Activated T-cell treated with anti-CD3 and anti-CD28 coated beads for 1 hour (primary cell): ENCODE data around the gene RNF113A.
"Not testable (repeated sequence)": the region's sequence is repeated elsewhere in the genome, so short reads cannot be mapped to it uniquely, and the experiment has no call there.

Source experiments
- DNase-seq: peaks from one replicate; pipeline ENCODE4 v3.0.0-alpha.2; 2020; ENCODE audit warnings: low read depth

RNF113A gene

DNA sequence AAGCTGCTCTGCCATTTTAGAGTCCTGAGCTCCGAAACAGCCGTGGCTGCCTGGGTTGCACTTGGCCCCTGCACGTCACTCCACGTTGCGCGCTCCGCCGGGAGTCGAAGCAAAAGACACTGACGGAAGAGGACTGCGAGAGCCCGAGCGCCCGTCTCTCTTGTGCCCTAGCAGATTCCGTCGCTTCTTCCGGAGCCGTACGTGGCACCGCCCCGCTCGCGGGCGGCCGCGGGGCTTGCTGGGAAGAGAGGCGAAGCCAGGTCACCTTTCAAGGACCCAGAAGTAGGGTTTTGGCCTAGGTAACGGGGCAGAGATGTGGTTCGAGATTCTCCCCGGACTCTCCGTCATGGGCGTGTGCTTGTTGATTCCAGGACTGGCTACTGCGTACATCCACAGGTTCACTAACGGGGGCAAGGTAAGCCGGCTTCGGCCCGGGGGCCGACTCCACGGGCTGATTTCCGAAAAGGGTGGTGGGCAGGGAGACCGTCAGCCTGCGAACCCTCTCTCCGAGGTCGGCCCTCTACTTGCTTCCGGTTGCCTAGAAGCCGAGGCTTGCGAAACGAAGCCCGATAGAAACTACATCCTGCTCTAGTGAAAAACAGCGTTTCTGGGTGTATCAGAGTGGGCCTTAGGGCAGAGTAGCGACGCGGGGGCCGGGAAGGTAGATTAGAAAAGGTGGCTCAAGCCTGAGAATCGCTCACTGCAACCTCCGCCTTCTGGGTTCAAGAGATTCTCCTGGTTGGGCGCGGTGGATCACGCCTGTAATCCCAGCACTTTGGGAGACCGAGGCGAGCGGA lies at the start of gene RNF113A, which contains the start of gene NDUFA1:
Gene RNF113A, minus strand, starts transcription at position 135 of the 797 bp plus-strand sequence. Its CDS starts 120 bp downstream, at position 15.
Gene NDUFA1, plus strand, starts transcription at position 234 of the 797 bp plus-strand sequence. Its CDS starts 80 bp downstream, at position 314.
- DNase-seq: peak; percentile 68

DNA sequence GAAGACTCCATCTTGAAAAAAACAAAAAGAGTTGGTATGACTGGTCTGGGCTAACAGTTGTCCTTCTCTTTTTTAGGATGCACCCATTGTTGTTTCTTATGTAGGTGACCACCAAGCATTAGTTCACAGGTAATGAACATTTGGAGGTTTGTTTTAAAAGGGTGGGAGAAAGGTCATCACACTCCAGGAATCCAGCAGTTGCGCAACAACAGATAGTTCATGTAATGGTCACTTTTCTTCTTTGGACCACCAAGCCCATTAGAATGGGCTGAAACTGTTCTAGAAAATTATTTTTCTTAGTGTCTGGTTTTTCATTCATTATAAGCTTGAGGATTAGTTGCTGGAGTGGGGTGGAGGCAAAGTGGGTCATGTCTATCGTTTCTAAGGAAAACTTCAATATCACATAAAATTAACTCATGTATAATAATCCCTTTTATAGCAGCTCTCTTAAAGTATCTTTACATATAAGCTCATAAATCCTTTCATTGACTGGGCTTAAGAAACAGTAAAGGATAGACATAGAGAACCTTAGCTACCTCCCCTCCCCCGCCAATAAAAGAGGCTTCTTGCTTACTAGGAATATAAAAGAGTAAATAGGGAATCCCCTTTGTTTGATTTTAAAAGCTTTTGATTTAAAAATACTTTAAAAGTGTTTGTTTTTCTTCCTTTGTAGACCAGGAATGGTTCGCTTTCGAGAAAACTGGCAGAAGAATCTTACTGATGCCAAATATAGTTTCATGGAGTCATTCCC lies 48.5 kb upstream of the RNF113A start:
- DNase-seq: no peak

- no peak for DNase-seq
Measured at GRCh38 chrX:119917877-119918276, 46.3 kb upstream of the RNF113A start.

DNA sequence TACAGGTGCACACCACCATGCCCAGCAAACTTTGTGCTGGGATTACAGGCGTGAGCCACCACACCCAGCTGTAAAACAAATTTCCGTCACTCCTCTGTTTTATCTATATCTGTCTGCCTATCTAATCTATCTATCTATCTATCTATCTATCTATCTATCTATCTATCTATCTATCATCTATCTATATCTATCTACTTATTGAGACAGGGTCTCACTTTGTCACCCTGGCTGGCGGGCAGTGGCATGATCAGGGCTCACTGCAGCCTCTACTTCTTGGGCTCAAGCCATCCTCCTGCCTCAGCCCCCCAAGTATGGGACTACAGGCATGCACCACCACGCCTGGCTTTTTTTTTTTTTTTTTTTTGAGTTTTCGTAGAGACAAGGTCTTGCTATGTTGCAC lies 44.8 kb upstream of the RNF113A start:
- DNase-seq: no peak

- DNase-seq: no peak
Measured at GRCh38 chrX:119900976-119901375, 29.4 kb upstream of the RNF113A start.

DNA sequence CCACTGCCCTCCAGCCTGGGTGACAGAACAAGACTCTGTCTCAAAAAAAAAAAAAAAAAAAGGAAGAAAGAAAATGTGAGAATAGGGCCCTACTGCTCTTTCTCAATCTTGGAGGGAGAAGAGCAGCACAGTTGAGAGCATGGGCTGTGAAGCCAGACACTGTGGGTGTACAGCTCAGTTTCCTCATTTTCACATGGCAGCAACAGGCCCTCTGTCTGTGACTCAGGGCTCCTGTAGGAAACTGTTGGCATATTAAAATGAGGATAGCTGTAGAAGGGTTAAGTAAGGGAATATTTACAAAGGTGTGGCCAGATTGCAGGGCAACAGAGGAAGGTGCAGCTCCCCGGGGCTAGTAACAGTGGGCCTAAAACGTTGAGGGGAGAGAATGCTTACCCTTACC lies 27.6 kb upstream of the RNF113A start:
- no peak for DNase-seq

- no peak for DNase-seq
Measured at GRCh38 chrX:119895843-119896326, 24.4 kb upstream of the RNF113A start, which contains the start of gene AKAP14. AKAP14 (plus strand) TSS chrX:119895893; CDS start chrX:119903224, 7,331 bp downstream.

- DNase-seq: not testable (repeated sequence)
Measured at GRCh38 chrX:119891961-119892692, 20.6 kb upstream of the RNF113A start.

DNA sequence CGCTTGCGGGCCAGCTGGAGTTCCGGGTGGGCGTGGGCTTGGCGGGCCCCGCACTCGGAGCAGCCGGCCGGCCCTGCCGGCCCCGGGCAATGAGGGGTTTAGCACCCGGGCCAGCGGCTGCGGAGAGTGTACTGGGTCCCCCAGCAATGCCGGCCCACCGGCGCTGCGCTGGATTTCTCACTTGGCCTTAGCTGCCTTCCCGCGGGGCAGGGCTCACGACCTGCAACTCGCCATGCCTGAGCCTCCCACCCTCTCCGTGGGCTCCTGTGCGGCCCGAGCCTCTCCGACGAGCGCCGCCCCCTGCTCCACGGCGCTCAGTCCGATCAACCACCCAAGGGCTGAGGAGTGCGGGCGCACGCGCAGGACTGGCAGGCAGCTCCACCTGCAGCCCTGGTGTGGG lies 19.1 kb upstream of the RNF113A start:
- not testable (repeated sequence) for DNase-seq

- peak; percentile 45 for DNase-seq
Measured at GRCh38 chrX:119887721-119888425, 16.3 kb upstream of the RNF113A start.

- no peak for DNase-seq
Measured at GRCh38 chrX:119885554-119886428, 14.3 kb upstream of the RNF113A start.

DNA sequence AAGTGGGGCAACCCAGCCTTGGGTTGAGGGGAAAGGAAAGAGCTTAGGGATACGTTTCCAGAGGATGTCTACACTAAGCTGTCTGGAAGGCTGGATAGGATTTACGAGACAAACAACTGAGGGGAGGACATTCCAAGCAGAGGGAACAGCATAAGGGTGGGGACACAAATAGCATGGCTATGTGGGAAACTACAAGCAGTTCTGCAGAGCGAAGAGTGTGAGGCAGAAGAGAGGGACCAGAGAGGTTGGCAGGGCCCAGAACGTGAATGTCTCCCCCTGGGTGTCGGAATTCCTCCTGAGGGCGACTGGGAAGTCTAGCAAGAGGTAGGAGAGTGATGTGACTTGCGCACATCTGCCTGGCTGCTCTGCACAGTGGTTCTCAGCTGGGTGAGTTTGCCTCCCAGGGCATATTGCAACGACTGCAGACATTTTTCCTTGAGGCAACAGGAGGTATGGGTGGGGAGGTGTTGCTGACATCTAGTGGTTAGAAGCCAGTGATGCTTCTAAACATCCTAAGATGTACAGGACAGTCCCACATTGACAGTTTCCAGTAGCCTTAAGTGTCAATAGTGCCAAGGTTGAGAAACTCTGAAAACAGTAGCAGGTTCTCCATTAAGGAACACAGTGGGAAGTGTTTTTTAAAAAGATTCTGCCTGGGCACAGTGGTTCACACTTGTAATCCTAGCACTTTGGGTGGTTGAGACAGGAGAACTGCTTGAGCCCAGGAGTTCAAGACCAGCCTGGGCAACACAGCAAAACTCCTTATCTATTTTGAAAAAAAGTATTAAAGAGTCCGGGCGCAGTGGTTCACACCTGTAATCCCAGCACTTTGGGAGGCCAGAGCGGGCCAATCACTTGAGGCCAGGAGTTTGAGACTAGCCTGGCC lies 9.3 kb upstream of the RNF113A start:
- DNase-seq: peak; percentile 1

- DNase-seq: no peak
Measured at GRCh38 chrX:119880076-119880475, 8.5 kb upstream of the RNF113A start.

- no peak for DNase-seq
Measured at GRCh38 chrX:119878740-119879139, 7.2 kb upstream of the RNF113A start.

DNA sequence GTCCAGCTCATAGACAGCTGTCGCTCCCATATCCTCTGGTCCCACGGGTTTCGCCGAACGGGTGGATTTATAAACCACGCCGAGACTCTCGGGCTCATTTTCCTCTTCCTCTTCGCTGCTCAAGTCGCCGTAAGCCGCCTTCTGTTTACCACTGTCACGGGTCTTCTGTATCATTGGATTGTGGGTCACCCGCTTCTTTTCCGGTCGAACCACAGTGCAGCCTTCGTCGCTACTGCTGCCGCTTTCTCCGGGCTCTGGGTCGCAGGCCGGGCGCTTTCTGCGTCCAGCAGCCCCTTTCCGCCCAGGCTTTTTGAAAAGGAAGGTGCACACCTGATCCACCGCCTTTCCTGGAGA lies 311 bp downstream of the RNF113A start:
- no peak for DNase-seq

- DNase-seq: peak; percentile 9
Measured at GRCh38 chrX:119870626-119871131, 854 bp downstream of the RNF113A start.

DNA sequence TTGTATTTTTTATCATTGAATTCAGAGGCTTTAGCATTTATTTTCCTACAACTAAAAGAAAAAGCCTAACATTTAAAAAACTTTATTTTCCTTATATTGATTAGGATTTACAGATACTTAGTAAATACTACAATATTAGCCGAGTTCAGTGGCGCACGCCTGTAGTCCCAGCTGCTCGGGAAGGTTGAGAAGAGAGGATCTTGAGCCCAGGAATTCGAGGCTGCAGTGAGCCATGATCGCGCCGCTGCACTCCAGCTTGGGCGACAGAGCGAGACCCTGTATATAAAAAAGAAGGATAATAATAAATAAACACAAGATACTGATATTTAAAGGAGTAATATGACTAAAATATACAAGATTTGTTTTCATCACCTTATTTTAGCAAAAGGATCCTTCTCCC lies 18.1 kb downstream of the RNF113A start:
- no peak for DNase-seq

DNA sequence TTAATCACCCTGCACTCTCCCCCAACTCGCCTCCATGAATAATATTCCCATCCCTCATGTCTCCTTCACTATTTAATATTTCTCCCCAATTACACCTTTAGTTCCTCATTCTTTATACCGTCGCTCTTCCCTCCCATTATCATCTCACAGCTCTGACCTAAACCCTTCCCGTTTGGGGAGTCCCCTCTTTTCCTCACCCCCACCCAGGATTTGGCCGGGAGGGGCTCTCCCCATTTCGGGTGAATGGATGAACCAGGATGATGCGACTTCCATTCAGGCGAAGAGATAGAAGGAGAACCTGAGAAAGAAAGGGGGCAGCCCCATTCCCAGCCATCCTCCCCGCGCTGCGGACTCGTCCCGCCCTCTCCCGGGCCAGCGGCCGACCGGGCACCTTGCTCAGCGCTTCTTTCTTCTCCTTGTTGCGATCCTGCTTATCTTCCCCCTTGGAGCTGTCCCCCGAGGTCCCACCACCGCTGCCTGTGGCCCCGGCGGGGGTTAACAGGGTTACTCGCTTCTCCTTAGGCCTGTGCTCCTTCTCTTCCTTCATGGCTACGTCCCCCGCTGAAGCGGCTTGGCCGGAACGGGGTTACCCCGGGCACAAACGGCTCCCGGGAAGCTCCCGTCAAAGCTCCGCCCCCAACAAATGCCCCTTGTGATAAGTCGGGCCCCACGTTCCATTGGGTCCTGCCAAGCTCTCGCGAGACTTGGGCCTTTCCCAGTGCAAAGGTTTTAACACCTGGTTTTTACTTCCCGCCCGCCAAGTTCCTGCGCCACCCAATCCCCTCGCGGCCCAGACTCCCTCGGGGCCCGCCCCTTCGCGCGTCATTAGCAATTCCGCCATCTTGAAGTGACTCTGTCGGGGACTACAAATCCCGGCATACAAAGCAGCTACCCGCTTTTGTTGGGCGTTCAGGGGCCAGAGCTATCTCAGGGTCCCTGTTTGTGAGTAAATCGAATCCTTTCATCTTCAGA lies 18.9 kb downstream of the RNF113A start, which contains the start of gene UPF3B:
Gene UPF3B, minus strand, starts transcription at position 582 of the 972 bp plus-strand sequence. Its CDS starts 35 bp downstream, at position 547.
- peak; percentile 87 for DNase-seq
